LNCAP (cell line): Measurements from ENCODE around the gene FSIP1.

Source experiments
- CTCF ChIP-seq: fragments of 450-650 bp; IDR thresholded peaks from 2 replicates; pipeline ENCODE4 v1.5.1; 2017; ENCODE audit warnings: mild to moderate bottlenecking

Gene FSIP1

DNA sequence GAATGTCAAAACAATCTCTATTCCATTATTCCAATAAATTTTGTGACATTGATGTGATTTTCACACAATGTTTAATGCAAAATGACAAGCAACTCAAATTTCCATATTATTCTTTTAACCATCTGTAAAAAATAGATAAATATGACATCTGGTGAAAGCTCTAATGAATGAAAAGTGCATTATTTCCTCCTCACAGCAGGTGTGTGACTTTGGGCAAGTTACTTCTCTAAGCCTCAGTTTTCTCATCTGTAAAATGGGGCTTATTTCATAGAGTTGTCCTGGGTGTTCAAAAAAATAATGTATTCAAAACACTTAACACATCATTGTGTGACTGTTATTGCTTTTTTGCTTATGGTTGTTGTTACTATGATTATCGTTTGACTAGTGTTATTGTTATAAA is 131.3 kb downstream of the FSIP1 start:
- no peak for TF ChIP-seq CTCF

DNA sequence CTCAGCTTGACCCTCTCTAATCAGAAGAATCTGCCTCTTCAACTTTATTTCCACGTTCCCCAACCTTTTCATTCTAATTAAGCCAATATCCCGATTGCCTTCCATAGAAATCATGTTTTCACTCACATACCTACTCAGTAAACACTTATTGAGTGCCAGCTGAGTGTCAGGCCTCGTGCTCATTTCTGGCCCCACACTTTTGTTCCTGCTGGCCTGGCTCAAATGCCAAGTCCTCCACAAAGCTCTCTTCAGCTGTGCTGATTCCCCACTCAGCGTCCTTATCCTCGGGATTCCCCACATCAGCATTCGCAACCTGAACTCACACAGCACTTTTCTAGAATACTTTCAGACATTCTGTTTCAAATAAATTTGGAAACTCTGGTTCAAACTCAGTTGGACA is 132.9 kb downstream of the FSIP1 start:
- no peak for TF ChIP-seq CTCF

DNA sequence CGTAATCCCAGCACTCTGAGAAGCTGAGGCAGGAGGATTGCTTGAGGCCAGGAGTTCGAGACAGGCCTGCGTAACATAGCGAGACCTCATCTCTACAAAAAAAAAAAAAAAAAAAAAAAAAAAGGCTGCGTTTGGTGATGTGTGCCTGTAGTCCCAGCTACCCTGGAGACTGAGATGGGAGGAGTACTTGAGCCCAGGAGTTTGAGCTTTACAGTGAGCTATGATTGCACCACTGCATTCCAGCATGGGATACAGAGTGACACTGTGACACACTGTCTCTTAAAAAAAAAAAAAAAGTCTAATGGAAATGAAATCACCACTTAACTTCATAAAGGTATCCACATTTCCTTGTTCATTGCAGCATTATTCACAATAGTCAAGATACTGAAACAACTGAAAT is 136.2 kb downstream of the FSIP1 start:
- no peak for TF ChIP-seq CTCF

DNA sequence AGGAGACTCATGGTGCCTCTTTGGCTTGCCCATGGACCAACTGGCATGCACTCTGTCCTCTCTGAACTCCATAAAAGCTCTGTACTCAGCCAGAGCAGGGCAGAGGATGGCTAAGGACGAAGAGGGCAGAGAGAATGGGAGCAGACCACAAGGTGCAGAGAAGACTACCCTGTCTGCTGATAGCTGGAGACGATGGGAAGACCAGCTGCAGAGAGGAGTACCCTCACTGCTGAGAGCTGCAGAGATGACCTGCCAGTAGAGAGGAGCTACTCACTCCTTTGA is 136.7 kb downstream of the FSIP1 start:
- TF ChIP-seq CTCF = no peak

- no peak for TF ChIP-seq CTCF
Observed at GRCh38 chr15:39645138-39645975, 137.3 kb downstream of the FSIP1 start.

DNA sequence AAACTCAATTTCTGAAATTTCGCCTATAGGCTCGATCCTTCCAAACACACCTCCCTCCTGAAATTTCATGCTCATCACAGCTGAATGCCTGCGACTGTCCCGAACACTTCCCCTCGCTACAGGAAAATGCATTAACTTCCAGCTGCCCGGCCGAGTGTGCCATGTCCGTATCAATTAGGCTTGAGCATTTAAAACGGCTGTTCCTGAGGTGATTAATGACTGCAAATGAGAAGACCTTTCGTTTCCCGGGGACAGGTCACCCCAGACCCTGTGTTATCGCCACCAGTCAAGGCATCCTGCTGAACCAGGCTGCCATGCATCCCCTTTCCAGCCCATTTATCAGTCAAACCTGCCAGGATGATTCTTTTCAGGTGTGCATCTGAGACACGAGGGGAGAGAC is 138.5 kb downstream of the FSIP1 start:
- no peak for TF ChIP-seq CTCF

DNA sequence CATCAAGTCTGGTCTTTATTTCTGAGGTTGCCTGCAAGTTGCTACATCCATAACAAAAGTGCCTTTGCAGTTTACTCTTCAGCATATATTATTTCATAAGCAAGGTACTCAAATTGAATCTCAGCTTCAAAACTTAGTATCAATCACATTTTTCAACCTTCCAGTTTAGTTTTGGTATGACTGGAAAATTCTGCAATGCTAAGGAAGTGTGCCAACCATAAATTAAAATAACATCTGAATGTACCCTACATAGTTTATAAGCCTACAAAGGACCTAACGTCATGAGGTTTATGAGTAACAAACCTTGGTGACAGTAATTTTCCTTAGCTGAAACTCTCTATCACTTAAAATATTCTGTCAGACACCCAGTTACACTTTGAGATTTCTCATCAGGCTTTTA is 138.9 kb downstream of the FSIP1 start:
- no peak for TF ChIP-seq CTCF
